HepG2 (cell line): ENCODE data around the gene CYSLTR2.

ENCODE experiments used
- CREB3 ChIP-seq: sonication (generic); formaldehyde crosslinking; IDR thresholded peaks from 2 replicates; pipeline ENCODE4 v1.5.0; 2020; ENCODE audit warnings: missing genetic modification reagents
- ETV6 ChIP-seq: sonication (generic); formaldehyde crosslinking; conservative IDR thresholded peaks from 2 replicates; pipeline ENCODE4 v1.4.0; 2020; ENCODE audit warnings: missing genetic modification reagents
- TAF1 ChIP-seq: sonication (generic); formaldehyde crosslinking; IDR thresholded peaks from 2 replicates; pipeline ENCODE4 v1.4.0; 2020; ENCODE audit warnings: missing genetic modification reagents
- ZBTB1 ChIP-seq: sonication (generic); formaldehyde crosslinking; IDR thresholded peaks from 2 replicates; pipeline ENCODE4 v1.4.0; 2020; ENCODE audit warnings: missing genetic modification reagents, borderline replicate concordance
- ZNF589 ChIP-seq: sonication (generic); formaldehyde crosslinking; conservative IDR thresholded peaks from 2 replicates; pipeline ENCODE4 v1.8.0; 2022; ENCODE audit warnings: mild to moderate bottlenecking, moderate library complexity, missing genetic modification reagents
- ZNF687 ChIP-seq: sonication (generic); formaldehyde crosslinking; IDR thresholded peaks from 2 replicates; pipeline ENCODE4 v1.5.1; 2020; ENCODE audit warnings: mild to moderate bottlenecking, missing genetic modification reagents, moderate library complexity

GRCh38 chr13:48693998-48694397 is 40.3 kb downstream of the CYSLTR2 start:
- TF ChIP-seq ZBTB1 (no peak), CREB3 (no peak), ZNF687 (no peak), ZNF589 (CRISPR knock-in tag) (no peak), ETV6 (no peak), TAF1 (CRISPR knock-in tag) (no peak)
